Activated naive CD4-positive, alpha-beta T cell treated with anti-CD3 and anti-CD28 coated beads, Interleukin-2, amount 50 U/mL, for 24 hours (primary cell): ENCODE data around the gene EPHA6.

Experiments used
- H3K27ac Mint-ChIP-seq: one replicate; pipeline ENCODE4 v1.8.0; 2021; ENCODE audit warnings: mild to moderate bottlenecking, mixed read lengths
- H3K27me3 Mint-ChIP-seq: one replicate; pipeline ENCODE4 v1.8.0; 2021; ENCODE audit warnings: mixed read lengths
- H3K36me3 Mint-ChIP-seq: one replicate; pipeline ENCODE4 v1.8.0; 2021; ENCODE audit warnings: mixed read lengths
- H3K4me1 Mint-ChIP-seq: one replicate; pipeline ENCODE4 v1.8.0; 2021; ENCODE audit warnings: mixed read lengths
- H3K4me3 Mint-ChIP-seq: one replicate; pipeline ENCODE4 v1.8.0; 2021; ENCODE audit warnings: mild to moderate bottlenecking, mixed read lengths
- H3K9me3 Mint-ChIP-seq: one replicate; pipeline ENCODE4 v1.8.0; 2021; ENCODE audit warnings: mixed read lengths

Gene EPHA6

DNA sequence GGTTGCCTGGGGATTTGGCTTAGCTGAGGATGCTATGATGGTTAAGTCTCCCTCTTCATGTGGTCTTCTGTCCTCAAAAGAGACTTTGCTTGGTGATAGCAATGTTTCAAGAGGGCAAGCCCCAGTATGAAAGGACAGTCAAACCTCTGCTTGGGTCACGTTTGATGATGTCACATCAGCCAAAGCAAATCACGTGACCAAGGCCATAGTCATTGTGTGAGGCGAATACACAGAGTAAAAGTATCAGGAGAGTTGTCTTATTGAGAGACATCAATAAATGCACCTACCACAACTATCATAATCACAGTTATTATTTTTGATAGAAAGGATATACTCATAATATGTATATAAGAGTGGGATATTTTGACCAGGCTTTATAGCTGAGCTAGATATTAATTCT is 243.0 kb downstream of the EPHA6 start:
- Mint-ChIP-seq H3K4me1 (no peaks in the 10 kb centered on the region), H3K9me3 (no peaks in the 10 kb centered on the region), H3K27ac (no peak overlapping the region), H3K27me3 (no peaks in the 10 kb centered on the region), H3K36me3 (no peaks in the 10 kb centered on the region), H3K4me3 (no peak overlapping the region)

DNA sequence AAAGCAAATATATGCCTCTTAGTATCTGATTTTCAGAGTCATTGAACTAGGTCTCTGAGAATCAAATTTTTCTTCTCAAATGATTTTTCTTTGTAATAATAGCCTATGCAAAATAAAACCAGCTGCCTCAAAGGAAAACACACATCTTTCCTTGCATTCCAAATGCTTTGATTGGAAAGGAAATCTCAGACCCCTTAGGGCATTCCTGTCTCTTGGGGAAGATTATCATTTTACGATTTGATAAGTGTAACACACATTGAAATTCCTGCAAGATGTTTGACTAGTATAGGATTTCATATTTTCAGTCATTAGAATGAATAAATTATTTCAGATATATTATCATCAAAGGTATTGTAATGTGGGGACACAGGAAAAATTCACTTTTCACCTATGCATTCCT is 244.8 kb downstream of the EPHA6 start:
- Mint-ChIP-seq H3K27me3 (no peaks in the 10 kb centered on the region), H3K9me3 (no peaks in the 10 kb centered on the region)

DNA sequence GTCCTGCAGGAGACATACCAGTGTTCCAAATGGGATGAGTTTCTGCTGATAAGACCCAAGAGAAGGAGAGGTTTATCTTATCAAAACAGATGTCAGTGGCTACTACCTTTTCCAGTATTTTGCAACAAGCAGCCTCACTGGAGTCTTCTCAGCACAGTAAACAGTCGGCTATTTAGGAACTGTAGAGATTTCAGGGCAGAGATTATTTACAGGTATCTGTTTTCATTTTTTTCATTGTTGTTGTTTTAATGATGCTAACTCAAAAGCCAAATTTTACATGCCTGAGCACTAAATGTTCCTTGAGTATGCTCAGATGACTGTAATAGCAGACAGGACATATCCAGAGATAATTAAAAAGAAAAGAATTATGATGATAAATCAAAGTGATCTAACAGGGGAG is 252.1 kb downstream of the EPHA6 start:
- H3K27me3 Mint-ChIP-seq = no peaks in the 10 kb centered on the region
- H3K9me3 Mint-ChIP-seq = no peaks in the 10 kb centered on the region
- no peak overlapping the region for H3K27ac Mint-ChIP-seq
- H3K36me3 Mint-ChIP-seq = no peaks in the 10 kb centered on the region
- no peaks in the 10 kb centered on the region for H3K4me1 Mint-ChIP-seq
- no peak overlapping the region for H3K4me3 Mint-ChIP-seq

More for the DNA sequence above, 244.8 kb downstream of the EPHA6 start:
- Mint-ChIP-seq H3K27ac (no peak overlapping the region), H3K4me1 (no peaks in the 10 kb centered on the region), H3K36me3 (no peaks in the 10 kb centered on the region), H3K4me3 (no peak overlapping the region)

DNA sequence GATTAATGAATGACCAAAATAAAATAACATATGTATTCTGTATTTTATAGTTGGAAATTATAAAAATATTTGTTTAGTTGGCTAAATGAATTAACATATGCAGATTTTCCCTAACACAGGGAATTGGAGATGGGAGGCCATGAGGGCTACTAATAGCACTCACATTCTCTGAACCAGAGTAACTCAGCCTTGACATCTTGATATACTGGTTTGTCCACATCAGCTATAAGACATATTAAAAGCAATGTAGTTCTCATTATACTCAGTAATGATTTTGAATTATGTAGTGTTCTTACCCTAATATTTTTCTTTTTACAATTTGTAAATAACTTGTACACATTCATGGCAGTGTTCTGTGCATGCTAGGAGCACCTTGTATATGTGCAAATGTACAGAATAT is 255.9 kb downstream of the EPHA6 start:
- H3K27me3 Mint-ChIP-seq = no peaks in the 10 kb centered on the region
- no peak overlapping the region for H3K4me3 Mint-ChIP-seq
- H3K36me3 Mint-ChIP-seq = no peaks in the 10 kb centered on the region
- H3K9me3 Mint-ChIP-seq = peaks cover 7% of the 10 kb centered on the region
- no peak overlapping the region for H3K27ac Mint-ChIP-seq
- H3K4me1 Mint-ChIP-seq = no peaks in the 10 kb centered on the region

DNA sequence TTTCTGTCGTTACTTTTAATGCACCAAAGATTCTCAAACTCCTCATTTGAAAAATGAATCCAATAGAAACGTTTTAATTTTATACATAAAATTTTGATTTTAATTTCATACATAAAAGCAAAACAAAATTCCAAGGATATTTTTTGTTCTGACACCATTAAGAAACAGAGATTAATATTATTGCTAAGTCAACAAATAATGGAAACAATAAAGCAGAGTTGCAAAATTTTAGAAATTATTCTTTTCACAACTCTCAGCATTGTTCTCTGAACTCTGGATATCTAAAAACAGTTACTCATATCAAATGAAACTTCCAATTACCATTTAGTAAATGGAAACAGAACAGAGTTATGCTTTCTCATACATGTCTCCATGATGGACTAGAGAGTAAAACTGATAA is 260.2 kb downstream of the EPHA6 start:
- Mint-ChIP-seq H3K4me3 (no peak overlapping the region), H3K27me3 (no peaks in the 10 kb centered on the region), H3K36me3 (no peaks in the 10 kb centered on the region), H3K4me1 (no peaks in the 10 kb centered on the region), H3K27ac (no peak overlapping the region), H3K9me3 (peaks cover 7% of the 10 kb centered on the region)

DNA sequence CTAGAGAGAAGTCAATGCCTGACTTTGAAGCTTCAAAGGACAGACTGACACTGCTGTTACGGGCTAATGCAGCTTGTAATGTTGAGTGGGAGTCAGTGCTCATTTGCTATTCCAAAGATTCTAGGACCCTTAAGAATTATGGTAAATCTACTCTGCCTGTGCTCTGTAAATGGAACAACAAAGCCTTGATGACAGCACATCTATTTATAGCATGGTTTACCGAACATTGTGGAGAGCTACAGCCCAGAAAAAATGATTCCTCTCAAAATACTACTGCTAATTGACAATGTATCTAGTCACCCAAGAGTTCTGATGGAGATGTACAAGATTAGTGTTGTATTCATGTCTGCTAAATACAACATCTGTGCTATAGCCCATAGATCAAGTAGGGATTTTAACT is 262.3 kb downstream of the EPHA6 start:
- H3K4me1 Mint-ChIP-seq = no peaks in the 10 kb centered on the region
- H3K27ac Mint-ChIP-seq = no peak overlapping the region
- H3K27me3 Mint-ChIP-seq = no peaks in the 10 kb centered on the region
- H3K36me3 Mint-ChIP-seq = no peaks in the 10 kb centered on the region
- H3K9me3 Mint-ChIP-seq = peaks cover 6% of the 10 kb centered on the region
- H3K4me3 Mint-ChIP-seq = no peak overlapping the region

DNA sequence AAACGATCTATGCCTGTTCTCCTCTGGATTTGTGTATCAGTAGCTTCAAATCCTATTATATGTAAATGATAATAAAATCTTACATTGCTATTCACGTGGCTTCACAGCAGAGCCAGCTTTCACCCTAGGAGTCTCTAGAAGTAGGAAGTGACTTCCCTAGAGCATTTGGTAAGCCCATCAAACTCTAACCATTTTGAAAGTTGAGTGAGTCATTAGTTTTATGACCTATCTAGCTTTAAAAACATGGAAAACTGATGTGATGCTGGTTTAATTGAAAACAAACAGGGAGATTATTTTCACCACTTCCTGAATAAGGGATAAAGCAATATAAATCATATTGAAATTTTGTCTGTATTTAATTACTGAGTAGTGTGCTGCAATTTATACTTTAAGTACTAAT is 275.2 kb downstream of the EPHA6 start:
- Mint-ChIP-seq H3K4me3 (no peak overlapping the region), H3K4me1 (no peaks in the 10 kb centered on the region), H3K36me3 (no peaks in the 10 kb centered on the region), H3K27me3 (no peaks in the 10 kb centered on the region), H3K27ac (no peak overlapping the region), H3K9me3 (peaks cover 10% of the 10 kb centered on the region)

DNA sequence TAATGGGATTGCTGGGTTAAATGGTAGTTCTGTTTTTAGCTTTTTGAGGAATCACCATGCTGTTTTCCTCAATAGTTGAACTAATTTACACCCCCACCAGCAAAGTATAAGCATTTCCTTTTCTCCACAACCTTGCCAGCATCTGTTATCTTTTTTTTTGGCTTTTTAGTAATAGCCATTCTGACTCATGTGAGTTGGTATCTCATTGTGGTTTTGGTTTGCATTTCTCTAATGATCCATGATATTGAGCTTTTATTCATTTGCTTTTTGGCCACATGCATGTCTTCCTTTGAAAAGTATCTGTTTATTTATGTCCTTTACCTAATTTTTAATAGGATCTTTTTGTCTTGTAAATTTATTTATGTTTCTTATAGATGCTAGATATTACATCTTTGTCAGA is 288.2 kb downstream of the EPHA6 start:
- Mint-ChIP-seq H3K4me1 (no peaks in the 10 kb centered on the region), H3K27me3 (no peaks in the 10 kb centered on the region), H3K9me3 (peaks cover 5% of the 10 kb centered on the region), H3K27ac (no peak overlapping the region), H3K36me3 (no peaks in the 10 kb centered on the region), H3K4me3 (no peak overlapping the region)

DNA sequence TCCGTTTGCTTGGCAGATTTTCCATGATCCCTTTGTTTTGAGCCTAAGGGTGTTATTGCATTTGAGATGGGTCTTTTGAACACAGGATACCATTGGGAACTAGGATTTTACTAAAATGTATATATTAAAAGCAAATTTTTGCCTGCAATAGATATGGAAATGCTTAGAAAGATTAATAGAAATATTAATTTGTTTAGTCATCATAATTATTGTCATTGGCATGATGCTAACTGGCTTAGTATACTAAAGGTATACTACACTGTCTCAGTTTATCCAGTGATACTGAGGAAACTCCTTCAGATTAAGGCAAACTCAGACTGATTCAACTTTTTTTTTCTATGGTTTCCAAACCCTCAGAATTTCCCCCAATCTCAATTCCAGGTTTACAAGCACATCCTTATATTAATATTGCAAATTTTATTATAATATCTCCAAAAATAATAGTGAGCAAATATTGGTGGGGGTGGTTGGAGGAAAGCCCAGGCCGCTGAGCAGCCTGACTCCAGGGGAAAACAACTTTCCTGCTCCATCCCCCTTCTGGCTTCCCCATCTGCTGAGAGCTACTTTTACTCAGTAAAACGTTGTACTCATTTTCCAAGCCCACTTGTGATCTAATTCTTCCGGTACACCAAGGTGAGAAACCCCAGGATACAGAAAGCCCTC is 291.7 kb downstream of the EPHA6 start:
- Mint-ChIP-seq H3K4me1 (no peaks in the 10 kb centered on the region), H3K27ac (no peak overlapping the region), H3K27me3 (no peaks in the 10 kb centered on the region), H3K4me3 (no peak overlapping the region), H3K9me3 (peaks cover 5% of the 10 kb centered on the region), H3K36me3 (no peaks in the 10 kb centered on the region)

DNA sequence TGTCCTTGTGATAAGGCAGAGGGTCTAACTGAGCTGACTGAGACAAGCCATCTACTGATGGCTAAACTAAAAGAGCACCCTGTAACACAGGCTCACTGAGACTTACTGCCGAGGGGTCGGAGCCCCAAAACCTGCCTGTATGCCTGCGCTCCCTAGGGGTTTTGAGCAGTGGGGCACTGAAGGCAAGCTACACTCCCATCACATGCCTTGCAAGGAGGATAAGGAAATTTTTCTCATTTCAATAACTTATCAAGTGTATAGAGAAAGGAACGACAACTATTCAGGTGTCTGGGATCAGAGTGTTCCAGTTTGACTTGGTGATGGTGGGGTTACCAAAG is 292.2 kb downstream of the EPHA6 start:
- no peak overlapping the region for H3K4me3 Mint-ChIP-seq
- H3K9me3 Mint-ChIP-seq = peaks cover 5% of the 10 kb centered on the region
- no peaks in the 10 kb centered on the region for H3K4me1 Mint-ChIP-seq
- H3K27me3 Mint-ChIP-seq = no peaks in the 10 kb centered on the region
- H3K27ac Mint-ChIP-seq = no peak overlapping the region
- no peaks in the 10 kb centered on the region for H3K36me3 Mint-ChIP-seq

DNA sequence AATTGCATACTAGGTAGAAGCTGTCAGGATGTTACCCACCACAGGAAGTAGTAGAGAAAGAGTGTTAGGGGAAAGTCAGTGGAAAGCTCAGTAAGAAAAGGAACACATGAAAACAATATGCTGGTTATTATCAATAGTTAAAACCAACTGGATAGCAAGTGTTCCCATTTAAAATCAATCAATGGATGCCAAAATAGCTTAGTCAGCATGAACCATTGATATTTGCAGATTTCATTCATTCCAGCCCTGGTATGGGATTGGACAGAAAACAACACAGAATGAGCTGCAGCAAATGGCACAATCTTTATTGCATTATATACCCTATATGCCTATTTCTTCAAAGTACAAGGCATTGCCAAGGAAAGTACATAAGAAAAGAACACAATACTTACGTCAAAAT is 293.7 kb downstream of the EPHA6 start:
- H3K9me3 Mint-ChIP-seq = peaks cover 5% of the 10 kb centered on the region
- no peak overlapping the region for H3K4me3 Mint-ChIP-seq
- H3K27me3 Mint-ChIP-seq = no peaks in the 10 kb centered on the region
- no peak overlapping the region for H3K27ac Mint-ChIP-seq
- no peaks in the 10 kb centered on the region for H3K36me3 Mint-ChIP-seq
- H3K4me1 Mint-ChIP-seq = no peaks in the 10 kb centered on the region

DNA sequence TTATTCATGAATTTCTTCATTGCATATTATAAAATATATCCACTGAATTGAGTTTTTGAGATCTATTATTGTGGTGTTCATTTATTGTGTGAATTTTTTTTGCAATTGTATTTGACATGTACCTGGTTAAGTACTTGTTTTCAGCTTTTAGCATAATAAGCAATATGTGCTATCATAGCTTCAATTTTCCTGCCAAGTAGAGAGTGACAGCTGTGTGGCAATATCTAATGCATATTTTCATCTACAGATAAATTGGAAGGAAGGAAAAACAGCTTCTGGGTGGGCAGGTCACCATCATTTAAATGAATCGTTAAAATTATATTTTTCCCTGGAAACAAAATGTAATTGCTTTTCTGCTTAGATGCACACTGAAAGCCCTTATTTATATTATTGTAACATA is 296.9 kb downstream of the EPHA6 start:
- H3K27me3 Mint-ChIP-seq = no peaks in the 10 kb centered on the region
- no peaks in the 10 kb centered on the region for H3K4me1 Mint-ChIP-seq
- H3K36me3 Mint-ChIP-seq = no peaks in the 10 kb centered on the region
- no peak overlapping the region for H3K4me3 Mint-ChIP-seq
- no peak overlapping the region for H3K27ac Mint-ChIP-seq
- peaks cover 5% of the 10 kb centered on the region for H3K9me3 Mint-ChIP-seq

DNA sequence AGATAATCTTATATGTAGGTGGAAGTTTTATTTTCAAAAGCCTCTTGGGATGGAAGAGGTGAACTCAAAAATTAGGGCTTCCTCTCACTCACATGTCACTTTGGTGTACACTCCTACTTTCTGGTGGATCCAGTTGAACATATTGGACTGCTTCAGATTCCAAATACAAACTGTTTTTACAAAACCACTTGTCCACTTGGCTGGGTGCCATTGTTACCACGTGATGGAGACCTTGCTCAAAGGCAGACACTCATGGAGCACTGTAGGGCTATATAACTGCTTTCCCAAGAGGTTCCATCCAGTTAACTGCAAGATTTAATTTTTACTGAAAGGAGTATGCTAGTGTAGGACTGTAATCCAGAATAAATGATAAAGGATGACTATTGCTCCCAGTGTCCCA is 307.0 kb downstream of the EPHA6 start:
- Mint-ChIP-seq H3K4me3 (no peak overlapping the region), H3K36me3 (no peaks in the 10 kb centered on the region), H3K4me1 (no peaks in the 10 kb centered on the region)

DNA sequence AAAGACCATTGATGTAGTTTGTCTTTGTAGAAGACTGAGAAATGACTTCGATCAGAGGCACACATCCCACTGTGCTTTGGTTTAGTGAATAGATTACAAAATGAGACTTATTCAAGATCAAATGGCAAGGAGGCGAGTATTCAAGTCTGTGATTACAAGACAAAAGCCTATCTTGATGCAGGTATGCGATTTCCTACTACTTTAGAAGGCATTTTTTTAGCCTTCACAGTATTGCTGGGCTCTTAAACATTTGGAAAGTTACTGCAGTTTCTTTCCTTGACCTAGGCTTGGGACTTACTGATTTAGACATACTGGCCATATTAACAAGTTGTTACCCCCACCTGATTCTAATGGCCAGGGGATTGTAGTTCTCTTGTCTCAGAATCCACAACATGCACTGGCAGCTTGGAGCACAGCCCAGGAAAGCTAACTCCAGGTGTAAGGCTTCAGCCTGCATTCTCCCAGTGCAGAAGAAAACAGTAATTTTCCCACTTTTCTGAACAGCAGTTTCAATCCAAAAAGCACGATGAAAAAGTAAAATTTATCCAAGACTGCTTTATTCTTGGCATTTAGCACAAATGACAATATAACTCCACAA is 311.6 kb downstream of the EPHA6 start:
- H3K27ac Mint-ChIP-seq = no peak overlapping the region
- no peak overlapping the region for H3K4me3 Mint-ChIP-seq
- H3K4me1 Mint-ChIP-seq = no peaks in the 10 kb centered on the region
- no peaks in the 10 kb centered on the region for H3K36me3 Mint-ChIP-seq
- H3K27me3 Mint-ChIP-seq = no peaks in the 10 kb centered on the region
- no peaks in the 10 kb centered on the region for H3K9me3 Mint-ChIP-seq

More for the DNA sequence above, 307.0 kb downstream of the EPHA6 start:
- H3K27me3 Mint-ChIP-seq = no peaks in the 10 kb centered on the region
- no peak overlapping the region for H3K27ac Mint-ChIP-seq
- no peaks in the 10 kb centered on the region for H3K9me3 Mint-ChIP-seq

DNA sequence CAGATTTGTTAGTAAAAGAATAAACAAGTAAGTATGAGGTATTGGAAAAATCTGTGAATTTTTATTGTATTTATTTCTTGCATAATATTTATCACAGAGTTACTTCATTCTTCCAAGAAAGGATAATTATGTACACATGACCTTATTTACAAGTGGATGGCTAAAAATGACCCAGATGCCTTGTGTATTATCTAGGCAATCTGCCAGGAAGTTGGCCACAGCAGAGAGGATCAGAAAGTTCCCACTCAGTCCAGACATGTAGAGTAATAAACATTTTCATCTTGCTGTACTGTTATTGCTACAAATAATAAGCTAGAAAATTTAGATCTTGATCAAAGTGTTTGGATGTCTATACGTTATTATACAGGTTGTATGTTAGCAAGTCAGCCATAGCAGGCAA is 317.1 kb downstream of the EPHA6 start:
- no peak overlapping the region for H3K27ac Mint-ChIP-seq
- H3K36me3 Mint-ChIP-seq = no peaks in the 10 kb centered on the region
- H3K4me3 Mint-ChIP-seq = no peak overlapping the region
- no peaks in the 10 kb centered on the region for H3K4me1 Mint-ChIP-seq
- no peaks in the 10 kb centered on the region for H3K9me3 Mint-ChIP-seq
- H3K27me3 Mint-ChIP-seq = no peaks in the 10 kb centered on the region

DNA sequence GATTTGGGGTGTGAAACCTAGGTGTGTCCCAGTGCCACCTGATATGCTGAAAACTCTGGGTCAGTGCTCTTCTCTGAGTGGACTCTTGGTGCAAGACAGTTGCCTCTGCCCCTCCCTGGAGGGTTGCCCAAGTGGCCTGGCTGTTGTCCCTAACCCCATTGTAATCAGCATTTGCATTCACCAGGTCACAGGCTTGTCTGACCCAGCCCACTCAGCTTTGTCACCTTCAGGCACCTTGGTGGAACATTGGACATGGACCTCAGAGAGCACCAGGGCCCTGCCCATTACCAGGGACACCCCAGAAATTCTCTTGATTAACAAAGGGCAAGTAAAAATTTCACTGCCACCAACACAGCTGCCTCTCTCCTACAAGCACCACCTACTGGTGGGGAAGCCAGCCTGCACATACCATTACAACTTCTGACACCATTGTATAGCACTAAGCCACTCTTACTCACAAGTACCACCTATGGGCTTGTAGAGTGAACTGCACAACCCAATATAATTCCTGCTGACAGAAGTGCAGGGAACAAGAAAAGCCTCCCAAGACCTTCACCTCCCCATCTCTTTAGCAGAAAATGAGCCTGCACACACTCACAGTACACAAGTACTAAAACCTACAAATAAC is 324.6 kb downstream of the EPHA6 start:
- no peaks in the 10 kb centered on the region for H3K4me1 Mint-ChIP-seq
- H3K9me3 Mint-ChIP-seq = no peaks in the 10 kb centered on the region
- no peak overlapping the region for H3K27ac Mint-ChIP-seq
- H3K36me3 Mint-ChIP-seq = no peaks in the 10 kb centered on the region
- H3K4me3 Mint-ChIP-seq = no peak overlapping the region
- H3K27me3 Mint-ChIP-seq = no peaks in the 10 kb centered on the region

DNA sequence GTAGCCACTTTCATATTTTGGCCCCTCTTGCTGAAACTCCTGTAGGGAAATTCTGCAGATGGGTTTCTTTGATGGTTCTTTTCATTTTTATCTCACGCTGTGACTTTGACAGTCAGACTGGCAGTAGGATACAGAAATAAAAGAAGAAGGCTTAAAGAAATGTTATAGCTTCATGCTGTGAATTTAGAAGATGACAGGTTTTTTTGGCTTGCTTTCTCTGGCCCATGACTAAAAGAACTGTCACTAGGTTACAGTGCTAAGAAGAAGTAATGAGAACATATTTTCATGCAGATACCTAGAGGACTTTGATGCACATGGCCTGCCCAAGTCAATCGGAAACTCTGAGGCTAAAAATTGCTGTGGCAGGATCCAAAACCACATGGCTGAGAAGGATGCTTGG is 334.5 kb downstream of the EPHA6 start:
- Mint-ChIP-seq H3K36me3 (no peaks in the 10 kb centered on the region), H3K9me3 (no peaks in the 10 kb centered on the region), H3K27me3 (no peaks in the 10 kb centered on the region)

More for the DNA sequence above, 334.5 kb downstream of the EPHA6 start:
- Mint-ChIP-seq H3K4me1 (no peaks in the 10 kb centered on the region), H3K4me3 (no peak overlapping the region), H3K27ac (no peak overlapping the region)
